H1 (cell line): Measurements from ENCODE around the gene B4GALT5. TPM values are rescaled to one million over a fixed set of nuclear protein-coding genes. Genes with fewer than 3 reads are reported as not detected.
A peak's percentile ranks its signal among the peaks of the same experiment; 100 is the strongest.

Source experiments
- CTCF ChIA-PET: fragments of 300-600 bp; sonication (Branson Sonifier 250); formaldehyde crosslinking; loops from one replicate; lab custom pipeline; 2021; ENCODE audit not compliant: partially characterized antibody; lab: Charles Lee
- POLR2A ChIA-PET: fragments of 300-600 bp; sonication (Branson Sonifier 250); formaldehyde crosslinking; loops from one replicate; lab custom pipeline; 2021; ENCODE audit warnings: inconsistent platforms; ENCODE audit not compliant: partially characterized antibody; lab: Charles Lee
- DNase-seq, 2 experiments: peaks; one replicate each; pipeline versions ENCODE4 v3.0.0 to v3.0.0-alpha.2; 2010 to 2022; ENCODE audit warnings: low spot score in 2 of 2, low read depth in 1 of 2, mixed read lengths in 1 of 2
- FAIRE-seq: peaks from 2 replicates; lab custom pipeline; 2011; peaks lifted over from hg19 to GRCh38; lab: Jason Lieb, UNC
- H2AFZ ChIP-seq: 2 replicates; pipeline ENCODE4 v1.8.1; 2012; ENCODE audit warnings: low read length, inconsistent platforms
- H2AK5ac ChIP-seq: 2 replicates; pipeline ENCODE4 v1.6.1; 2013; ENCODE audit warnings: low read depth, low read length
- H2BK120ac ChIP-seq: replicated peaks from 2 replicates; pipeline ENCODE3; 2013; ENCODE audit warnings: low read depth, low read length, inconsistent platforms
- H2BK12ac ChIP-seq: 2 replicates; pipeline ENCODE4 v1.6.1; 2013; ENCODE audit warnings: low read depth, low read length
- H2BK15ac ChIP-seq: 2 replicates; pipeline ENCODE4 v1.6.1; 2013; ENCODE audit warnings: low read length
- H2BK20ac ChIP-seq: 2 replicates; pipeline ENCODE4 v1.6.1; 2013; ENCODE audit warnings: low read length
- H2BK5ac ChIP-seq: 2 replicates; pipeline ENCODE4 v1.6.1; 2013; ENCODE audit warnings: low read depth, low read length
- H3K14ac ChIP-seq: 2 replicates; pipeline ENCODE4 v1.6.1; 2013; ENCODE audit warnings: inconsistent platforms; ENCODE audit not compliant: insufficient read length
- H3K18ac ChIP-seq: 2 replicates; pipeline ENCODE4 v1.6.1; 2013; ENCODE audit warnings: low read length; ENCODE audit errors: extremely low read depth
- H3K23ac ChIP-seq: 2 replicates; pipeline ENCODE4 v1.6.1; 2013; ENCODE audit warnings: inconsistent platforms; ENCODE audit not compliant: insufficient read length
- H3K23me2 ChIP-seq: 2 replicates; pipeline ENCODE4 v1.6.1; 2013; ENCODE audit warnings: low read depth, low read length
- H3K27ac ChIP-seq: 2 replicates; pipeline ENCODE4 v1.6.1; 2011; ENCODE audit warnings: low read depth, low read length, inconsistent platforms
- H3K27me3 ChIP-seq, 4 experiments: replicated peaks in 1 of 4; 1 replicate in 1 of 4; 2 replicates in 3 of 4; pipeline versions ENCODE4 v1.6.1 to v1.8.1; 2011 to 2013; ENCODE audit warnings: low read length in 3 of 4, mild to moderate bottlenecking in 3 of 4, inconsistent platforms in 2 of 4, mixed read lengths in 2 of 4, moderate library complexity in 1 of 4; ENCODE audit not compliant: control insufficient read depth in 3 of 4, insufficient read depth in 3 of 4; ENCODE audit errors: extremely low read depth in 1 of 4
- H3K36me3 ChIP-seq, 4 experiments: 2 replicates each; pipeline versions ENCODE4 v1.6.1 to v1.8.1; 2011 to 2013; ENCODE audit warnings: mild to moderate bottlenecking in 4 of 4, low read length in 3 of 4, moderate library complexity in 2 of 4, control low read depth in 1 of 4, inconsistent platforms in 1 of 4; ENCODE audit not compliant: insufficient read depth in 4 of 4, control insufficient read depth in 2 of 4
- H3K4ac ChIP-seq: replicated peaks from 2 replicates; pipeline ENCODE3; 2013; ENCODE audit warnings: low read length, low read depth, mixed read lengths, inconsistent platforms; ENCODE audit not compliant: insufficient read length
- H3K4me1 ChIP-seq, 4 experiments: replicated peaks in 1 of 4; 1 replicate in 1 of 4; 2 replicates in 3 of 4; pipeline versions ENCODE4 v1.6.1 to v1.8.1; 2011 to 2013; ENCODE audit warnings: low read length in 3 of 4, inconsistent platforms in 2 of 4, mixed read lengths in 1 of 4; ENCODE audit not compliant: insufficient read depth in 4 of 4, control insufficient read depth in 3 of 4
- H3K4me2 ChIP-seq, 2 experiments: 2 replicates each; pipeline versions ENCODE4 v1.6.1 to v1.8.1; 2011 to 2013; ENCODE audit warnings: low read depth in 2 of 2, low read length in 2 of 2, control low read depth in 1 of 2, inconsistent platforms in 1 of 2, mild to moderate bottlenecking in 1 of 2; ENCODE audit not compliant: insufficient read depth in 1 of 2
- H3K4me3 ChIP-seq, 4 experiments: fragments of 200-600, 300-600 bp in 1 of 4; sonication (generic), shearing (Covaris generic), sonication (Bioruptor Twin) in 1 of 4; 2 replicates each; pipeline versions ENCODE4 v1.5.1 to v1.8.1; 2011 to 2016; ENCODE audit warnings: low read length in 4 of 4, low read depth in 3 of 4, control low read depth in 2 of 4, inconsistent platforms in 2 of 4, mild to moderate bottlenecking in 2 of 4, mixed read lengths in 1 of 4, moderate library complexity in 1 of 4; ENCODE audit not compliant: insufficient read depth in 2 of 4; ENCODE audit errors: extremely low read depth in 1 of 4
- H3K56ac ChIP-seq: replicated peaks from 2 replicates; pipeline ENCODE3; 2013; ENCODE audit warnings: low read depth, mild to moderate bottlenecking, mixed read lengths, low read length, inconsistent platforms; ENCODE audit not compliant: insufficient read length
- H3K79me1 ChIP-seq: 2 replicates; pipeline ENCODE4 v1.6.1; 2013; ENCODE audit warnings: low read depth, low read length, control low read depth
- H3K79me2 ChIP-seq, 2 experiments: 2 replicates each; pipeline versions ENCODE4 v1.6.1 to v1.8.1; 2012 to 2013; ENCODE audit warnings: low read length in 2 of 2, mild to moderate bottlenecking in 2 of 2, inconsistent platforms in 1 of 2; ENCODE audit not compliant: insufficient read depth in 2 of 2, control insufficient read depth in 1 of 2
- H3K9ac ChIP-seq, 4 experiments: replicated peaks in 1 of 4; 1 replicate in 1 of 4; 2 replicates in 3 of 4; pipeline versions ENCODE4 v1.6.1 to v1.8.1; 2011 to 2013; ENCODE audit warnings: low read depth in 3 of 4, low read length in 3 of 4, control low read depth in 2 of 4, mild to moderate bottlenecking in 2 of 4, moderate library complexity in 2 of 4, inconsistent platforms in 1 of 4; ENCODE audit errors: extremely low read depth in 1 of 4
- H3K9me3 ChIP-seq, 2 experiments: 2 replicates each; pipeline versions ENCODE4 v1.6.1 to v1.8.1; 2012 to 2013; ENCODE audit warnings: mild to moderate bottlenecking in 2 of 2, moderate library complexity in 2 of 2, control low read depth in 1 of 2, inconsistent platforms in 1 of 2, low read depth in 1 of 2, low read length in 1 of 2, mixed read lengths in 1 of 2; ENCODE audit not compliant: insufficient read depth in 2 of 2
- H4K20me1 ChIP-seq, 2 experiments: replicated peaks in 1 of 2; 2 replicates each; pipeline versions ENCODE3 to v1.8.1; 2011 to 2013; ENCODE audit warnings: inconsistent platforms in 2 of 2, low read length in 2 of 2, mild to moderate bottlenecking in 1 of 2; ENCODE audit not compliant: insufficient read depth in 2 of 2, control insufficient read depth in 1 of 2
- H4K5ac ChIP-seq: 2 replicates; pipeline ENCODE4 v1.6.1; 2013; ENCODE audit warnings: low read length, low read depth, mixed read lengths, inconsistent platforms; ENCODE audit not compliant: insufficient read length
- H4K8ac ChIP-seq: 2 replicates; pipeline ENCODE4 v1.8.0; 2013; ENCODE audit warnings: mild to moderate bottlenecking, moderate library complexity, low read length, inconsistent platforms; ENCODE audit not compliant: insufficient read depth; ENCODE audit errors: extremely low read depth
- H4K91ac ChIP-seq: replicated peaks from 2 replicates; pipeline ENCODE3; 2013; ENCODE audit warnings: low read length, mixed read lengths, inconsistent platforms; ENCODE audit not compliant: insufficient read length
- CHD1 ChIP-seq: IDR thresholded peaks from 2 replicates; pipeline ENCODE4 v1.6.1; 2012; ENCODE audit warnings: low read depth, low read length, improper control_type of control experiment
- HDAC6 ChIP-seq: IDR thresholded peaks from one replicate; pipeline ENCODE4 v1.7.1; 2012; ENCODE audit warnings: low read depth, mild to moderate bottlenecking, inconsistent platforms, low read length, moderate library complexity
- KDM1A ChIP-seq: fragments of 200-600, 300-600 bp; sonication (generic); IDR thresholded peaks from 2 replicates; pipeline ENCODE4 v1.7.1; 2016; ENCODE audit warnings: mild to moderate bottlenecking, low read length, borderline replicate concordance
- KDM4A ChIP-seq: IDR thresholded peaks from one replicate; pipeline ENCODE4 v1.7.1; 2012; ENCODE audit warnings: low read depth, mild to moderate bottlenecking, moderate library complexity, low read length, inconsistent platforms; ENCODE audit not compliant: severe bottlenecking
- NANOG ChIP-seq: IDR thresholded peaks from 2 replicates; pipeline ENCODE4 v1.6.1; 2011; ENCODE audit warnings: low read length, low read depth, mild to moderate bottlenecking, inconsistent platforms; ENCODE audit not compliant: insufficient read depth, poor library complexity, severe bottlenecking
- RFX5 ChIP-seq: IDR thresholded peaks from 2 replicates; pipeline ENCODE4 v1.6.1; 2011; ENCODE audit warnings: low read depth, low read length, improper control_type of control experiment, borderline replicate concordance
- SIRT6 ChIP-seq: IDR thresholded peaks from one replicate; pipeline ENCODE4 v1.7.1; 2012; ENCODE audit warnings: low read length, inconsistent platforms
- TAF1 ChIP-seq: IDR thresholded peaks from 2 replicates; pipeline ENCODE4 v1.6.1; 2011; ENCODE audit warnings: mild to moderate bottlenecking, low read depth, low read length
- TBP ChIP-seq: IDR thresholded peaks from 2 replicates; pipeline ENCODE4 v1.6.1; 2011; ENCODE audit warnings: low read depth, low read length, improper control_type of control experiment
- WGBS, 2 experiments: shearing (Covaris generic) in 1 of 2; methylation state at CpG; one replicate each; pipeline versions ENCODE4 v1.1.6 to v1.1.7; 2013 to 2015; ENCODE audit warnings: low lambda C conversion rate in 2 of 2, mixed read lengths in 2 of 2, inconsistent platforms in 1 of 2, low coverage in 1 of 2, missing lambda C conversion rate in 1 of 2; ENCODE audit not compliant: insufficient replicate concordance in 2 of 2, insufficient coverage in 1 of 2, insufficient read length in 1 of 2; ENCODE audit errors: extremely low coverage in 1 of 2, missing lambda C conversion rate in 1 of 2; 5-methylcytosine and 5-hydroxymethylcytosine counted together
- polyA plus RNA-seq, 7 experiments: library from polyadenylated mRNA; depleted of rRNA in 3 of 7; stranded (reverse) in 5 of 7; unstranded in 2 of 7; fragments of >200 nt in 5 of 7; fragments of 200-250 nt in 2 of 7; gene quantifications; 1 replicate in 5 of 7; 2 replicates in 1 of 7; 4 replicates in 1 of 7; pipeline versions ENCODE4 v1.2.1 to v1.2.3, GENCODE V29; 2011 to 2013; ENCODE audit warnings: missing spikeins in 2 of 7, mixed read lengths in 2 of 7
- total RNA-seq: library from RNA; stranded (reverse); fragmentation: NEBNext Ultra II Directional; extraction: Animal tissue kit (Norgen Biotek cat#: 25700); gene quantifications from 2 replicates; pipeline ENCODE4 v1.2.1, GENCODE V29; 2021

Gene B4GALT5
- total and polyA plus RNA-seq, 2 of the 8 experiments (the other 6 are each of a cell fraction or from before 2014, with no cell fraction given) = 46.5 to 75.4 TPM

GRCh38 chr20:49687595-49688567 lies 25.8 kb downstream of the B4GALT5 start:
- no peaks in the 10 kb centered on the region for H3K36me3 ChIP-seq
- H3K56ac ChIP-seq = no peak overlapping the region
- H4K5ac ChIP-seq = no peak overlapping the region
- ChIA-PET CTCF (interaction anchor here (0.6 to 0.8 kb wide), 3 partner anchors 20 to 77 kb away, joined by 3 to 4 read pairs (median 3); no protein-coding TSS in a partner anchor), POLR2A (interaction anchor here (0.5 to 2.3 kb wide), 4 partner anchors 8 to 23 kb away, joined by 3 to 8 read pairs (median 6); no protein-coding TSS in a partner anchor)
- no peak overlapping the region for H3K14ac ChIP-seq
- H3K23me2 ChIP-seq = no peaks in the 10 kb centered on the region
- WGBS, 2 experiments = 61% methylated on average over 4 of the region's 4 CpGs; no CpG with 5 or more reads in 1 of the 2 experiments
- no peak overlapping the region for H4K8ac ChIP-seq
- H3K18ac ChIP-seq = no peak overlapping the region
- no peak overlapping the region for H2AFZ ChIP-seq
- no peak overlapping the region for H2BK5ac ChIP-seq
- no peak overlapping the region for H3K9ac ChIP-seq
- H3K4me2 ChIP-seq = peak overlapping the region; percentile 43 to 53
- no peak overlapping the region for H3K23ac ChIP-seq
- H2BK20ac ChIP-seq = no peak overlapping the region
- DNase-seq (no peak), FAIRE-seq (no peak)
- H3K79me1 ChIP-seq = peaks cover 11% of the 10 kb centered on the region
- no peak overlapping the region for H2BK15ac ChIP-seq
- peaks cover 22 to 99% of the 10 kb centered on the region in 2 experiments for H3K79me2 ChIP-seq
- no peak overlapping the region for H2BK120ac ChIP-seq
- no peak overlapping the region for H3K4ac ChIP-seq
- H3K4me3 ChIP-seq = peak overlapping the region in 1 of 4 experiments; percentile 24; a peak in 2 of 8 replicates
- no peak overlapping the region for H2BK12ac ChIP-seq
- H3K27me3 ChIP-seq = no peaks in the 10 kb centered on the region
- peaks cover 22 to 37% of the 10 kb centered on the region in 2 experiments for H4K20me1 ChIP-seq
- no peaks in the 10 kb centered on the region for H3K9me3 ChIP-seq
- H4K91ac ChIP-seq = no peak overlapping the region
- peaks cover 0 to 22% (median 15%) of the 10 kb centered on the region in 4 experiments; a peak in 6 of 7 replicates for H3K4me1 ChIP-seq
- H3K27ac ChIP-seq = 0 out of 2 replicates have a peak overlapping the region, but pooled peaks have one; percentile 11
- no peak overlapping the region for H2AK5ac ChIP-seq
- TF ChIP-seq TAF1 (no peak), KDM1A (no peak), HDAC6 (no peak), KDM4A (no peak), TBP (no peak), NANOG (no peak), CHD1 (no peak), SIRT6 (no peak), RFX5 (no peak)
